Mucosa of rectum (tissue), 2 donors: ENCODE data around the gene TIGD6.

Experiments used
- H3K27ac ChIP-seq, 2 donors: one replicate each; pipeline ENCODE4 v1.7.0; 2013; ENCODE audit warnings: inconsistent platforms in 2 of 2, low read depth in 2 of 2, low read length in 2 of 2
- H3K27me3 ChIP-seq, 2 donors: one replicate each; pipeline ENCODE4 v1.7.0; 2013; ENCODE audit warnings: low read length in 2 of 2; ENCODE audit not compliant: control insufficient read depth in 2 of 2, insufficient read depth in 2 of 2
- H3K36me3 ChIP-seq, 2 donors: one replicate each; pipeline ENCODE4 v1.7.0; 2013; ENCODE audit warnings: low read length in 2 of 2; ENCODE audit not compliant: control insufficient read depth in 2 of 2, insufficient read depth in 2 of 2
- H3K4me1 ChIP-seq, 2 donors: one replicate each; pipeline ENCODE4 v1.7.0; 2013; ENCODE audit warnings: low read length in 2 of 2, mild to moderate bottlenecking in 1 of 2; ENCODE audit not compliant: control insufficient read depth in 2 of 2, insufficient read depth in 2 of 2
- H3K4me3 ChIP-seq, 2 donors: one replicate each; pipeline ENCODE4 v1.7.0; 2013; ENCODE audit warnings: low read length in 2 of 2
- H3K9ac ChIP-seq, 2 donors: one replicate each; pipeline ENCODE4 v1.7.0; 2013; ENCODE audit warnings: low read length in 2 of 2, low read depth in 1 of 2, mild to moderate bottlenecking in 1 of 2
- H3K9me3 ChIP-seq, 2 donors: one replicate each; pipeline ENCODE4 v1.7.0; 2013; ENCODE audit warnings: low read length in 2 of 2; ENCODE audit not compliant: control insufficient read depth in 2 of 2
- donor health status: healthy.
- donor health status: Normal muscosa, but diverticular disease.

Gene TIGD6

DNA sequence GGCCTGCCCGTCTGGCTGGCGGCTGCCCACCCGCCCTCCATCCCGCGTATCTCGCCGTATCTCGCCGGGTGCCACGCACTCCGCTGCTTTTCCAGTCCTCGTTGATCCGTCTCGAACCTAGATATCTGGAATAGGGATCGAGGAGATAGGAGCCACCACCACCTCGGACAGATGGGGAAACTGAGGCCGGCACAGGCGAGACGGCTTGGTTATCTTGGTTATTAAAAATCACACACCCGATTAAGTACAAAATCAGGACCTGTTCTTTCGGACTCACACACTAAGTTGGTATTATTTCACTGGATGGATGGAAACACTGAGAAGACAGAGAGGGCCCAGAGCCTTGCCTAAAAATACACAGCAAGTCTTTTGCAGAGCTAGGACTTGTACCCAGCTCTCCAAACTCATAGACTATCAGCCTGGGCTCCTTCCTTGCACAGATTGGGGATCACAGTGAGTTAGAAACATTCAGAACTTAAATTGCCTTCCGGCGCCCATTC, 39.2 kb downstream of the TIGD6 start:
- Histone ChIP-seq H3K36me3 (peaks cover 0 to 3% of the 10 kb centered on the region in 2 donors), H3K9ac (peak overlapping the region; percentile 76 to 87), H3K27me3 (no peaks in the 10 kb centered on the region), H3K4me1 (peaks cover 21 to 35% of the 10 kb centered on the region in 2 donors), H3K4me3 (peak overlapping the region; percentile 79 to 88), H3K27ac (peak overlapping the region; percentile 77 to 83), H3K9me3 (no peaks in the 10 kb centered on the region)

DNA sequence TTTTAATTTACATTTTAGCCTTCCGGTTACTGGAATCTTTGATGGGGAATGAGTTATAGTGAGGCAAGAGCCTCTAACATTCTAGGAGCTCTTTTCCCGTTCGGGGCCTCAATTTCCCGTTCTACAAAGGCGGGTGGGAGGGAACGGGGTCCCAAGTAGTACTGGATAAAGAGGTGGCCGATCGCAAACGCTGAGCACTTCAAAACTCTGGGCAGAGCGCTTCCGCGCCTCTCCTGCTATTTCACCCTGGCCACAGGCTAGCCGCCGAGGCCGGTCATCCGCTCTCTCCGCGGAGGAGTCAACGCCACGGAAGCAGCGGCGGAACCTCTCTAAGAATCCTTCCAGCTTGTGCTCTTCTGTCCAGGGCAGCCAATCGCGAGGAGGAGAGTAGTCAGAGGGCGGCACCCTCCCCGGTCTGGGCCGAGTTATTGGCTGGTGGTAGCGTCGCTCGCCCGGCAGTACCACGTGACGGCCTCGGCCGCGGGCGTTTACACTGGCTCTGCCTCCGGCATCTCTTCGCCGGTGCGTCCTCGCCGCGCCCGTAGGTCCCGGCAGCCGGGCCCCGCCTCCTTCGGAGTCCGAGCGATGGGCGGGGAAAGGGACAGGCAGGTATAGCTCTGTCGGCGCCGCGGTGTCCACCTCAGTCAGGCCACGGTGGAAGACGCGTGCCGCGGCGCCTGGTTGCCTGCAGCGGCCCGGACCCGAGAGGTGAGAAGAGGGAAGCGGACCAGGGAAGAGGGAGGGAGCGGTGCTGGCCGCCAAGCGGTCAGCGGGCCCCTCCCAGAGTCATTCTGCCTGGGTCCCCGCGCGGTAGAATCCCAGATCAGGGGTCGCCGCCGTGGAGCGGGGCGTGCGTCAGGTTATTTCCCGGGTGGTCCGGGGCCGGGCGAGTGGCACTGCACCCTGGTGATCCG, 39.9 kb downstream of the TIGD6 start, which contains the start of gene SLC26A2:
TSS of gene SLC26A2 (plus strand) at position 487 of the 914 bp plus-strand sequence. CDS start 16,895 bp downstream, outside the sequence.
- Histone ChIP-seq H3K27me3 (no peaks in the 10 kb centered on the region), H3K27ac (peak within 1 kb of the TSS; percentile 83 to 84), H3K36me3 (peaks cover 0 to 3% of the 10 kb centered on the region in 2 donors), H3K4me1 (peaks cover 23 to 35% of the 10 kb centered on the region in 2 donors), H3K4me3 (peak within 1 kb of the TSS; percentile 79 to 88), H3K9ac (peak within 1 kb of the TSS; percentile 77 to 87), H3K9me3 (no peaks in the 10 kb centered on the region)

DNA sequence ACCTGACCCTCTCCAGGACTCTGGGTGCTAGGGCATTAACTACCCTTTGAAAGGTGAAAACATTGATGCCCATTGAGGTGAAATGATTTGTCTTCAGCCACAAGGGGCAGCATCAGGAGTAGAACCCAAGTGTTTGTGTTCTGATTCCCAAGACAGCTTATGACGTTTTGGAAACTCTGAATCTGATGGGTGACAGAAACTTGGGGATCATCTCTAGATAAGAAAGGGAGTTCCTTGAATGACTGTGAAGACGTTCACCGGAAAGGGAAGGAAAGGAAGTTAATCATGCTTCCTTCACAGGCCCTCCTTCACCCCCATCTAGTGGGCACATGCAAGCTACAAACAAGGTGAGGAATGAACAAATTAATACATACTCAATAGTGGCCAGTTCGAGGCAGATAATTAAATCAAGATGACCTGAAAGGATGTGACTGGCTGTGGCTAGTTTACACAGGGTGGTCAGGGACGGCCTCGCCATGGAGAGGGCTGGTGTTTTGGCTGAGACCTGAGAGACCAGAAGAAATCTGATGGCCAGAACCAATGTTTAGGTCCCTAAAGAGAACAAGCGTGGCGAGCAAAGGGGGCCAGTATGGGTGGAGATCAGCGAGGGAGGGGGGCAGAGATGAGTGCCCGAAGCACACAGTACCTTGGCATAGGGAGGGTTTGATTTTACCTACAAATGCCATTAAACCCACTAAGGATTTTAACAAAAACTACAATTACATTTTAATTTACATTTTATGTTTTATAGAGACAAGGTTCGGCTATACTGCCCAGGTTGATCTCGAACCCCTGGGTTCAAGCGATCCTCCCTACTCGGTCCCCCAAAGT, 40.8 kb downstream of the TIGD6 start:
- Histone ChIP-seq H3K36me3 (peaks cover 0 to 3% of the 10 kb centered on the region in 2 donors), H3K27me3 (no peaks in the 10 kb centered on the region), H3K9me3 (no peaks in the 10 kb centered on the region), H3K4me3 (peak overlapping the region; percentile 59 to 88), H3K9ac (peak overlapping the region; percentile 77 to 87), H3K4me1 (peaks cover 23 to 35% of the 10 kb centered on the region in 2 donors), H3K27ac (peak overlapping the region; percentile 83 to 84)

DNA sequence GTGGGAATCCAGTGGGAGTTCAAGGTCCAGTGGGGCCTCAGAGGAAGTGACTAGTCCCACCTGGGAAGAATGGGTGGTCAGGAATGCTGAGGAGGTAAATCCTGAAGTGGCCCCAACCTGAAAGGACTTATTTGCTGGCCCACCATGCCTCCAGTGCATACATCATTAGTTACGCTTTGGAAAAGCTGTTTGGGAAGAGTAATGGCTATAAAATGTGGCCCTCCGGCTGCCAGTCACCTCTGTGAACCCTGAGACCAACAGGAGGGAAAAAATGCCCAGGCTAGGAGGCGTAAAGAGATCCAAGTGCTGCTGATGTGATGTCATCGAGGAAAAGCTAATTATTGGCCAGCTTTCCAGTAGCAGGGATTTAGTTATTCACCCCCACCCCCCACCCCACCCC, 42.6 kb downstream of the TIGD6 start:
- Histone ChIP-seq H3K9me3 (no peaks in the 10 kb centered on the region), H3K9ac (peak overlapping the region in 1 of 2 donors; percentile 32), H3K27me3 (no peaks in the 10 kb centered on the region), H3K4me3 (no peak overlapping the region), H3K4me1 (peaks cover 23 to 31% of the 10 kb centered on the region in 2 donors), H3K36me3 (peaks cover 0 to 3% of the 10 kb centered on the region in 2 donors), H3K27ac (peak overlapping the region; percentile 64 to 76)

DNA sequence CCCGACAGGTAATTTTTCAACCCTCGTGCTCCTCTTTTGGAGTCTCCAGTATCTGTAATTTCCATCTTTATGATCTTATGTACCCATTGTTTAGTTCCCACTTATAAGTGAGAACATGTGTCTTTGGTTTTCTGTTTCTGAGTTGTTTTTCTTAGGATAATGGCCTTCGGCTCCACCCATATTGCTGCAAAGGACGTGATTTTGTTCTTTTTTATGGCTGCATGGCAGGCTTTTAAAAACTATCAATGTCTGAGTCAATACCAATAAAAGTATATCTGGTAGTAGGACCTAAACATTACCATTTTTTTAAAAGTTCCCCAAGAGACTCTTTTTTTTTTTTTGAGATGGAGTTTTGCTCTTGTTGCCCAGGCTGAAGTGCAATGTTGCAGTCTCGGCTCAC, 43.8 kb downstream of the TIGD6 start:
- no peaks in the 10 kb centered on the region for H3K36me3 ChIP-seq
- no peak overlapping the region for H3K4me3 ChIP-seq
- H3K27me3 ChIP-seq: no peaks in the 10 kb centered on the region
- no peak overlapping the region for H3K9ac ChIP-seq
- no peaks in the 10 kb centered on the region for H3K9me3 ChIP-seq
- peaks cover 22 to 27% of the 10 kb centered on the region in 2 donors for H3K4me1 ChIP-seq
- H3K27ac ChIP-seq: peak overlapping the region; percentile 52 to 64

DNA sequence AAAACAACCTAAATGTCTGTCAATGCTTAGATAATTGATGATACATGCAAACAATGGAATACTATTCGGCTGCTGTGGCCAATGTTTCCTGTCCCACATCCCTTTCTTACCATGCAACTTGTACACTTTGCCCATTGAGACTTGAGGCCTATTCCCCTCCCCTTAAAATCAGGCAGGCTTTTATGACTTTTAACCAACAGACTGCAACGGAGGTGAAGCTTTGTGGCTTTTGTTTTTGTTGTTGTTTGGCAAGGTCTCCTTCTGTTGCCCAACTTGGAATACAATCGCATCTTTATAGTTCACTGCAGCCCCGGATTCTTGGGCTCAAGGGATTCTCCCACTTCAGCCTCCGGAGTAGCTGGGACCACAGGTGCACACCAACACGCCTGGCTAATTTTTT, 45.7 kb downstream of the TIGD6 start:
- H3K4me3 ChIP-seq: no peak overlapping the region
- H3K9me3 ChIP-seq: no peaks in the 10 kb centered on the region
- peaks cover 20 to 24% of the 10 kb centered on the region in 2 donors for H3K4me1 ChIP-seq
- H3K36me3 ChIP-seq: no peaks in the 10 kb centered on the region
- H3K27me3 ChIP-seq: no peaks in the 10 kb centered on the region
- no peak overlapping the region for H3K9ac ChIP-seq
- H3K27ac ChIP-seq: no peak overlapping the region

DNA sequence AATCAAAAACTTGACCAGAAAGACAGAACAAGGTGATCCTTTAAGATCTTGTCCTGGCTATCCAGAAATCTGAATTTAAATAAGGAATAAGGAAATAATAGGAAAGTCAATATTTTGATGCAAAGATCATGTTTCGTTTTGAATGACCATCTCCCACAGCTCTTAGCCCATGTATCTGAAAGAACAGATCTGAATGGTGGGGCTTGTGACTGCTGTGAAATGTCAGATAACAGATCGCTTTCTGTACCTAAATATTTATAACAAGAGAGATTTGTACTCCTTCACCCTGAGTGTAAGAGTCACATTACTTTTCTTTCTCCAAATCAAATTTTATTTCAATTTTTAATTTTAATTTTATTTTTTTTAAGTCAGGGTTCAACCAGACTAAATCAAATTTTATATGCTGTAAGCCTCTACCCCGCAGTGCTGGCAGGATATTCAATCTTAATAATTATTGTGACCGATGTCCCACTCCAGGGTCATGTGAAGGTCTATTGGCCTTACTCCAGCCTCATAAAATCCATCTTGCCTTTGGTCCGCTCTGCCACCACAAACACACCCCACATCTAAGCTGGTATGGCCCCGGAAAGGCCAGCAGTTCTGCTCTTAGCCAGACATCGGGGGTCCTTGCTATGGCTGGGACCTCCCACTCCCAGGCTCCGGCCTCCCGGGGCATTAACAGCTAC, 46.9 kb downstream of the TIGD6 start:
- Histone ChIP-seq H3K9me3 (no peaks in the 10 kb centered on the region), H3K27ac (no peak overlapping the region)

DNA sequence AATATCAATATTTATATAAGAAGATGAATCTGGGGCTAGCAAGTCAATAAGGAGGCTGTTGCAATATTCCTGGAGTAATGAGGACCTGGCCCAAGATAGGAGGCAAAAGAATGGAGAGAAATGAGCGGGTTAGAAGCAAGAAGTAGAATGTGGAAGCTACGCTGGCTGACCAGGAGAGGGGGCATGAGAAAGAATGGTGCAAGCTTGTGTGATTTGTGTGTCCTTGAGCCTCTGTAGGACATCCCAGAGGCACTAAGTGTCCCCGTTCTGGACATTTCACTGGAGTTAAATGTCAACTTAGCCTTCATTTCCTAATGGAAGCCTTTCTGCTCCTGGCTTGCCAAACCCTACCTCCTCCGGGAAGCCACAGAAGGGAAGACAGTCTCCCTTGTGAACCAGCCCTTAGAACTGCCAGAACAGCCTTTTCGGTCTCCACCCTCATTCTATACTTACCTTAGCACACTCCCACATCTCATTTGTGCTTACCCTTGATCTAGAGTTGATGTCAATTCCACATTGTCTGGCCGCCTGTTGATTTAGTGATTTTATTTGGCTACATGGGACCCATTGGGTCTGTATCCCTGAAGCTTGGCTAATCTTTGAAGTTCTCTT, 49.2 kb downstream of the TIGD6 start:
- Histone ChIP-seq H3K36me3 (no peaks in the 10 kb centered on the region), H3K27ac (no peak overlapping the region), H3K27me3 (no peaks in the 10 kb centered on the region), H3K4me3 (no peak overlapping the region), H3K9ac (no peak overlapping the region), H3K4me1 (peaks cover 12 to 21% of the 10 kb centered on the region in 2 donors), H3K9me3 (no peaks in the 10 kb centered on the region)

More for the DNA sequence above, 46.9 kb downstream of the TIGD6 start:
- H3K9ac ChIP-seq: no peak overlapping the region
- no peaks in the 10 kb centered on the region for H3K27me3 ChIP-seq
- no peaks in the 10 kb centered on the region for H3K36me3 ChIP-seq
- peaks cover 10 to 20% of the 10 kb centered on the region in 2 donors for H3K4me1 ChIP-seq
- no peak overlapping the region for H3K4me3 ChIP-seq

DNA sequence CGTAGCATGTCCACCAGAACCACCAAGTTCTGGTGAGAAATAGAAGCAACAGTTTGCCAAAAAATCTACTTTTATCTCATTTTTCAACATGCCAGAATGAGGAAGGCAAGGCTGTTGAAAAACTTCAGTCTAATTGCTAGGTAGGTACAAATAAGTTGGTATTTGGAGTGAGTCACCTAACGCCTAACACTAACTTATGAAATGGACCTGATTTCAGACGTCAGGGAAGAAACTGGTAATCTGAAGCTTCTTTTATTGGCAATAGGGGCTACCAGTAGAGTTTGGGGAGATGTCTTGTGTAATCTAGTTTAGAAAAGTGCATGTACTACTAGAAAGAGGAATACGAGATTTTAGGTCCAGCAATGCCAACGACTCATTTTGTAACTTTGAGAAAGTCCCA, 51.5 kb downstream of the TIGD6 start:
- Histone ChIP-seq H3K9me3 (no peaks in the 10 kb centered on the region), H3K36me3 (no peaks in the 10 kb centered on the region), H3K4me1 (peaks cover 30 to 32% of the 10 kb centered on the region in 2 donors), H3K4me3 (no peak overlapping the region), H3K27me3 (no peaks in the 10 kb centered on the region), H3K27ac (no peak overlapping the region), H3K9ac (no peak overlapping the region)
